ENCODE data around the gene LIFR. TPM values are rescaled to one million over a fixed set of nuclear protein-coding genes. Genes with fewer than 3 reads are reported as not detected.

LIFR gene
- total and polyA plus RNA-seq, 7 experiments from 2014 or later, result 0.16 to 0.30 (median 0.17) TPM; not detected in 4

GRCh38 chr5:38543886-38544285 is 12.6 kb downstream of the LIFR start:
- CTCF ChIA-PET, result no interaction called here
- intact Hi-C loops (cut with micrococcal nuclease), result no loop called here
- ATAC-seq, result no peak

GRCh38 chr5:38543074-38543473 is 13.4 kb downstream of the LIFR start:
- no peaks in the 10 kb centered on the region for H3K27me3 ChIP-seq (ENCODE audit: control insufficient read depth in 2 of 2, insufficient read depth in 2 of 2, low read length in 2 of 2)
- no peaks in the 10 kb centered on the region for H3K4me1 ChIP-seq (ENCODE audit: control insufficient read depth in 2 of 2, insufficient read depth in 2 of 2, low read length in 2 of 2)
- no peaks in the 10 kb centered on the region for H3K36me3 ChIP-seq (ENCODE audit: control insufficient read depth in 2 of 3, insufficient read depth in 3 of 3, low read length in 3 of 3)
- H3K27ac ChIP-seq (ENCODE audit: low read depth, low read length), result no peak overlapping the region
- Mint-ChIP-seq H3K9me3 (peaks cover 0 to 1% (median 0%) of the 10 kb centered on the region in 11 donors), H3K4me1 (no peaks in the 10 kb centered on the region), H3K36me3 (no peaks in the 10 kb centered on the region), H3K27ac (no peak overlapping the region), H3K4me3 (no peak overlapping the region), H3K27me3 (peaks cover 14 to 29% (median 19%) of the 10 kb centered on the region in 5 donors)
- ChIA-PET POLR2A (no interaction called here), CTCF (no interaction called here)
- intact Hi-C loops (cut with micrococcal nuclease), result no loop called here
- H3K4me3 ChIP-seq (ENCODE audit: low read length), result no peak overlapping the region
- H3K9me3 ChIP-seq (ENCODE audit: control insufficient read depth in 2 of 3, low read length in 3 of 3), result no peaks in the 10 kb centered on the region
- DNase-seq (no peak), ATAC-seq (no peak)

More at GRCh38 chr5:38543886-38544285, 12.6 kb downstream of the LIFR start:
- no peak overlapping the region for H3K27ac Mint-ChIP-seq
- no peaks in the 10 kb centered on the region for H3K4me1 Mint-ChIP-seq
- Histone ChIP-seq H3K9me3 (ENCODE audit: control insufficient read depth in 2 of 3, low read length in 3 of 3) (no peaks in the 10 kb centered on the region), H3K4me3 (ENCODE audit: low read length) (no peak overlapping the region), H3K36me3 (ENCODE audit: control insufficient read depth in 2 of 3, insufficient read depth in 3 of 3, low read length in 3 of 3) (no peaks in the 10 kb centered on the region), H3K27me3 (ENCODE audit: control insufficient read depth in 2 of 2, insufficient read depth in 2 of 2, low read length in 2 of 2) (no peaks in the 10 kb centered on the region), H3K4me1 (ENCODE audit: control insufficient read depth in 2 of 2, insufficient read depth in 2 of 2, low read length in 2 of 2) (no peaks in the 10 kb centered on the region), H3K27ac (ENCODE audit: low read depth, low read length) (no peak overlapping the region)
- no peaks in the 10 kb centered on the region for H3K36me3 Mint-ChIP-seq
- peaks cover 0 to 1% (median 0%) of the 10 kb centered on the region in 11 donors for H3K9me3 Mint-ChIP-seq
- H3K27me3 Mint-ChIP-seq, result peaks cover 7 to 24% (median 15%) of the 10 kb centered on the region in 5 donors
- no peak overlapping the region for H3K4me3 Mint-ChIP-seq
- POLR2A ChIA-PET, result no interaction called here
- DNase-seq, result no peak

- H3K27ac Mint-ChIP-seq, result no peak overlapping the region
- no peak overlapping the region for H3K4me3 Mint-ChIP-seq
- no peaks in the 10 kb centered on the region for H3K36me3 ChIP-seq (ENCODE audit: control insufficient read depth in 2 of 3, insufficient read depth in 3 of 3, low read length in 3 of 3)
- no peak overlapping the region for H3K27ac ChIP-seq (ENCODE audit: low read depth, low read length)
- peaks cover 0 to 1% (median 0%) of the 10 kb centered on the region in 11 donors for H3K9me3 Mint-ChIP-seq
- CTCF ChIA-PET, result no interaction called here
- H3K36me3 Mint-ChIP-seq, result no peaks in the 10 kb centered on the region
- H3K27me3 Mint-ChIP-seq, result peaks cover 22 to 37% (median 24%) of the 10 kb centered on the region in 5 donors
- DNase-seq, result no peak
- ATAC-seq, result no peak
- H3K4me3 ChIP-seq (ENCODE audit: low read length), result no peak overlapping the region
- H3K9me3 ChIP-seq (ENCODE audit: control insufficient read depth in 2 of 3, low read length in 3 of 3), result no peaks in the 10 kb centered on the region
- H3K4me1 Mint-ChIP-seq, result no peaks in the 10 kb centered on the region
- intact Hi-C loops (cut with micrococcal nuclease), result no loop called here
- POLR2A ChIA-PET, result no interaction called here
- H3K4me1 ChIP-seq (ENCODE audit: control insufficient read depth in 2 of 2, insufficient read depth in 2 of 2, low read length in 2 of 2), result no peaks in the 10 kb centered on the region
- no peaks in the 10 kb centered on the region for H3K27me3 ChIP-seq (ENCODE audit: control insufficient read depth in 2 of 2, insufficient read depth in 2 of 2, low read length in 2 of 2)
These were observed 15.2 kb downstream of the LIFR start for GRCh38 chr5:38541174-38541725.

- Histone ChIP-seq H3K27ac (ENCODE audit: low read depth, low read length) (no peak overlapping the region), H3K4me1 (ENCODE audit: control insufficient read depth in 2 of 2, insufficient read depth in 2 of 2, low read length in 2 of 2) (no peaks in the 10 kb centered on the region), H3K4me3 (ENCODE audit: low read length) (no peak overlapping the region), H3K9me3 (ENCODE audit: control insufficient read depth in 2 of 3, low read length in 3 of 3) (no peaks in the 10 kb centered on the region), H3K36me3 (ENCODE audit: control insufficient read depth in 2 of 3, insufficient read depth in 3 of 3, low read length in 3 of 3) (no peaks in the 10 kb centered on the region), H3K27me3 (ENCODE audit: control insufficient read depth in 2 of 2, insufficient read depth in 2 of 2, low read length in 2 of 2) (no peaks in the 10 kb centered on the region)
- no peak overlapping the region for H3K4me3 Mint-ChIP-seq
- H3K27ac Mint-ChIP-seq, result no peak overlapping the region
- intact Hi-C loops (cut with micrococcal nuclease), result no loop called here
- no peak for ATAC-seq
- POLR2A ChIA-PET, result no interaction called here
- CTCF ChIA-PET, result interaction anchor here (0.6 kb wide), 1 partner anchor 198 kb away, joined by 3 read pairs; no protein-coding TSS in a partner anchor
- H3K9me3 Mint-ChIP-seq, result peaks cover 0 to 1% (median 0%) of the 10 kb centered on the region in 11 donors
- DNase-seq, result no peak
- H3K36me3 Mint-ChIP-seq, result no peaks in the 10 kb centered on the region
- no peaks in the 10 kb centered on the region for H3K4me1 Mint-ChIP-seq
- H3K27me3 Mint-ChIP-seq, result peaks cover 22 to 37% (median 24%) of the 10 kb centered on the region in 5 donors
These were observed 16.1 kb downstream of the LIFR start for GRCh38 chr5:38540314-38540713.

GRCh38 chr5:38538161-38538560 is 18.3 kb downstream of the LIFR start:
- DNase-seq, result no peak
- Mint-ChIP-seq H3K9me3 (no peaks in the 10 kb centered on the region), H3K4me3 (no peak overlapping the region), H3K27me3 (peaks cover 15 to 27% (median 21%) of the 10 kb centered on the region in 5 donors), H3K27ac (no peak overlapping the region), H3K36me3 (no peaks in the 10 kb centered on the region), H3K4me1 (no peaks in the 10 kb centered on the region)
- no peak overlapping the region for H3K4me3 ChIP-seq (ENCODE audit: low read length)
- intact Hi-C loops (cut with micrococcal nuclease), result no loop called here
- no peak for ATAC-seq
- CTCF ChIA-PET, result interaction anchor here (0.6 to 0.7 kb wide), 3 partner anchors 10 to 159 kb away, joined by 3 to 4 read pairs (median 4); no protein-coding TSS in a partner anchor
- no peaks in the 10 kb centered on the region for H3K27me3 ChIP-seq (ENCODE audit: control insufficient read depth in 2 of 2, insufficient read depth in 2 of 2, low read length in 2 of 2)
- H3K27ac ChIP-seq (ENCODE audit: low read depth, low read length), result no peak overlapping the region
- H3K4me1 ChIP-seq (ENCODE audit: control insufficient read depth in 2 of 2, insufficient read depth in 2 of 2, low read length in 2 of 2), result no peaks in the 10 kb centered on the region
- POLR2A ChIA-PET, result no interaction called here
- H3K36me3 ChIP-seq (ENCODE audit: control insufficient read depth in 2 of 3, insufficient read depth in 3 of 3, low read length in 3 of 3), result no peaks in the 10 kb centered on the region
- no peaks in the 10 kb centered on the region for H3K9me3 ChIP-seq (ENCODE audit: control insufficient read depth in 2 of 3, low read length in 3 of 3)

GRCh38 chr5:38537505-38537904 is 18.9 kb downstream of the LIFR start:
- Histone ChIP-seq H3K36me3 (ENCODE audit: control insufficient read depth in 2 of 3, insufficient read depth in 3 of 3, low read length in 3 of 3) (no peaks in the 10 kb centered on the region), H3K27me3 (ENCODE audit: control insufficient read depth in 2 of 2, insufficient read depth in 2 of 2, low read length in 2 of 2) (no peaks in the 10 kb centered on the region), H3K4me1 (ENCODE audit: control insufficient read depth in 2 of 2, insufficient read depth in 2 of 2, low read length in 2 of 2) (no peaks in the 10 kb centered on the region), H3K27ac (ENCODE audit: low read depth, low read length) (no peak overlapping the region), H3K4me3 (ENCODE audit: low read length) (no peak overlapping the region), H3K9me3 (ENCODE audit: control insufficient read depth in 2 of 3, low read length in 3 of 3) (no peaks in the 10 kb centered on the region)
- Mint-ChIP-seq H3K27ac (no peak overlapping the region), H3K4me1 (no peaks in the 10 kb centered on the region), H3K4me3 (no peak overlapping the region), H3K9me3 (no peaks in the 10 kb centered on the region), H3K36me3 (no peaks in the 10 kb centered on the region), H3K27me3 (peaks cover 12 to 27% (median 21%) of the 10 kb centered on the region in 5 donors)
- ChIA-PET CTCF (interaction anchor here (0.7 kb wide), 1 partner anchor 160 kb away, joined by 3 read pairs; no protein-coding TSS in a partner anchor), POLR2A (no interaction called here)
- DNase-seq (no peak), ATAC-seq (no peak)
- intact Hi-C loops (cut with micrococcal nuclease), result no loop called here

GRCh38 chr5:38536968-38537367 is 19.5 kb downstream of the LIFR start:
- no peaks in the 10 kb centered on the region for H3K4me1 Mint-ChIP-seq
- DNase-seq, result no peak
- Histone ChIP-seq H3K27me3 (ENCODE audit: control insufficient read depth in 2 of 2, insufficient read depth in 2 of 2, low read length in 2 of 2) (no peaks in the 10 kb centered on the region), H3K4me1 (ENCODE audit: control insufficient read depth in 2 of 2, insufficient read depth in 2 of 2, low read length in 2 of 2) (no peaks in the 10 kb centered on the region), H3K36me3 (ENCODE audit: control insufficient read depth in 2 of 3, insufficient read depth in 3 of 3, low read length in 3 of 3) (no peaks in the 10 kb centered on the region), H3K9me3 (ENCODE audit: control insufficient read depth in 2 of 3, low read length in 3 of 3) (no peaks in the 10 kb centered on the region), H3K4me3 (ENCODE audit: low read length) (no peak overlapping the region), H3K27ac (ENCODE audit: low read depth, low read length) (no peak overlapping the region)
- intact Hi-C loops (cut with micrococcal nuclease), result no loop called here
- no peak overlapping the region for H3K27ac Mint-ChIP-seq
- CTCF ChIA-PET, result no interaction called here
- POLR2A ChIA-PET, result no interaction called here
- no peaks in the 10 kb centered on the region for H3K9me3 Mint-ChIP-seq
- ATAC-seq, result no peak
- peaks cover 15 to 27% (median 21%) of the 10 kb centered on the region in 5 donors for H3K27me3 Mint-ChIP-seq
- H3K36me3 Mint-ChIP-seq, result no peaks in the 10 kb centered on the region
- no peak overlapping the region for H3K4me3 Mint-ChIP-seq
